Effector memory CD8-positive, alpha-beta T cell (primary cell): Measurements from ENCODE around the gene STAT6.
"Not testable (repeated sequence)": the region's sequence is repeated elsewhere in the genome, so short reads cannot be mapped to it uniquely, and the experiment has no call there.

Experiments
- ATAC-seq: fragments of 150-1000 bp; cut with Tn5 transposase; replicated peaks from 2 replicates; pipeline ENCODE4 v1.10.0; 2021; ENCODE audit warnings: mild to moderate bottlenecking, moderate library complexity
- DNase-seq, 3 experiments: peaks; one replicate each; pipeline ENCODE4 v3.0.0; 2021
- H3K27ac Mint-ChIP-seq, 2 donors: one replicate each; pipeline ENCODE4 v1.8.0; 2022; ENCODE audit warnings: mild to moderate bottlenecking in 2 of 2, mixed read lengths in 2 of 2, moderate library complexity in 2 of 2
- H3K27me3 Mint-ChIP-seq, 2 donors: one replicate each; pipeline ENCODE4 v1.8.0; 2022; ENCODE audit warnings: mixed read lengths in 2 of 2
- H3K36me3 Mint-ChIP-seq: one replicate; pipeline ENCODE4 v1.8.0; 2022; ENCODE audit warnings: mild to moderate bottlenecking, moderate library complexity, mixed read lengths; ENCODE audit not compliant: insufficient read depth
- H3K4me1 Mint-ChIP-seq, 2 donors: one replicate each; pipeline ENCODE4 v1.8.0; 2022; ENCODE audit warnings: low read depth in 2 of 2, mixed read lengths in 2 of 2
- H3K4me3 Mint-ChIP-seq, 2 donors: one replicate each; pipeline ENCODE4 v1.8.0; 2022; ENCODE audit warnings: mild to moderate bottlenecking in 2 of 2, mixed read lengths in 2 of 2, moderate library complexity in 2 of 2
- H3K9me3 Mint-ChIP-seq, 2 donors: one replicate each; pipeline ENCODE4 v1.8.0; 2022; ENCODE audit warnings: mixed read lengths in 2 of 2

STAT6 gene

DNA sequence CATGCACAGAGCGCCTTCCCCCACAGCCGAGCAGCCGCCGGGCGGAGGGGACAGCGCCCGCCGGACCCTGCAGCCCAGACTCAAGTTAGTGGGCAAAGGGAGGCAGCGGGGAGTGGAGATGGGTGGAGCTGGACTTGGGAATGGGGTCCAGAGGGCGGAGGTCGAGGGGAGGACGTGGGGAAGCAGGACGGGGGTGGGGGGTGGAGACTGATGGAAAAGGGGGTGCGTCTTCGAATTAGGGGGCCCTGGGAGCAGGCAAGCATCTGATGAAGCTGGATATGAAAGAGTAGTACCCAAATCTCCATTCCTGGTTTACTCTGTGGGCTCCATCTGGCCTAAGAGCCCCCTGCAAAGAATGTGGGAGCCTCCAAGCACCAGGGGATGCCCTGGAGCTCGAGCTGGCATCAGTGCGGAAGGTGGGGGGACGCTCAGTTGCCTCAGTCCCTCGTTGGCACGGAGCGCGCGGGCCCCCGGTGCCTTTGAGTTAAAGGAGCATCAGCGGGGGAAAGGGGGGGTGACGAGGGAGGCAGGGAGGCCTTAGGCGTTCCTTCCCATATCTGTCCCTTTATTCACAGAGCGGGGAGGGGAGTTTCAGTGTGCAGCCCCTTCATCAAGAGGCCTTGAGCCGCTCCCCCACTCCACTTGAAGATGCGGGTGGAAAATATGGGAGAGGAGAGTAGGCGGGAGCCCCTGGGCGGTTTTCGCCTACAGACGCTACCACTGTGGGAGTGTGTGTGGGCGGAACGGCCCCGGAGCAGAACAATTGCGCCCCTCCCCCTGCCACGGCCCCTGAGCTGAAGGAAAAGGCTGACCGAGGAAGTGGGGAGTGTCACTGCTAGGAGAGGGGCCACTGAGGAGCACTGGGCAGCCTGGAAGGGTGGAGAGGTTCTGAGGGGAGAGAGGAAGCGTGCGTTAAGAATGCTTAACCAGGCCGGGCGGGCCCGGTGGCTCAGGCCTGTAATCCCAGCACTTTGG, 21.6 kb downstream of the STAT6 start:
- Mint-ChIP-seq H3K27ac (peak overlapping the region; percentile 54 to 86), H3K36me3 (peaks cover 19% of the 10 kb centered on the region), H3K9me3 (no peaks in the 10 kb centered on the region), H3K4me3 (peak overlapping the region; percentile 93 to 95), H3K27me3 (no peaks in the 10 kb centered on the region), H3K4me1 (peaks cover 43 to 51% of the 10 kb centered on the region in 2 donors)
- DNase-seq (peak in 1 of 3 experiments; percentile 15), ATAC-seq (no peak)

DNA sequence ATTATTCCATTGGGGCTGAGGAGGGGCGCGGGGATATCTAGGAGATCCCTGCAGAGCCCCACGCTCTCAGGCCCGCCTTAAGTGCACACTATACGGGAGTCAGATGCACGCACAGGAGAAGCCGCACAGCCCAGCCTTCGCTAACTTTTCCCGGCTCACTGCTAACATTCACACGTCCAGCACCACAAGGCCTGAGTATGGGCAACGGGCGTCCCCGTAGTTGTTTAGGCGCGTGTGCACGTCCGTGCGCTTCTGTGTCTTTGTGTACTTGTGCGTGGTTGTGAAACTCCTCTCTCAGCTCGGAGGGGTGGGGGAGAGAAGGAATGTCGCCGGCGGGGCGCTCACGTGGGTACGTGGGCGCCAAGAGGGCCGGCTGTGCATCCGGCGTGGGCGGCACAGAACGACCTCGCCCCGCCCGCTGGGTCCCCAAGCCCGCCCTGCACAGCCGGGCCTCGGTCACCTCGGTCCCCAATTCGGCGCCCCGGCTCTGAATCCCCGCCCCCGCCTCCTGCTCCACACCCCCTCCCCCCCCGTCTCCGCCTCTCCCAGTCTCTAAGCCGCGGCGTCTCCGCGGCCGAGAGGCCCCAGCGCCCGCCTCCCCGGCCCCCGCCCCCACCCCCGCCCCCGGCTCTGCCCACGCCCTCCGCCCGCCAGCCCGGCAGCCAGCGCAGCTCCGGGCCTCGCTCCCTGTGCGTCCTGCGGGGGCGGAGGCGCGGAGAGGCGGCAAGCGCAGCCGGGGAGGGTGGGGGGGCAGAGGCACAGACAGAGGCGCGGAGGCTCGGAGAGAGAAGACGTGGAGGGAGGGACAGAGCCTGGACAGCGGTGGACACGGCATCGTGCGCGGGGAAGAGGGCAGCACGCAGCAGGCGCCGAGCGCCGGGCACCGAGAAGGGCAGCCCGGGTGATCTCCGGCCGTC, 22.6 kb downstream of the STAT6 start, which contains the start of gene NAB2:
NAB2 (plus strand) TSS at position 761 of the 917 bp plus-strand sequence. CDS start 158 bp downstream, outside the sequence.
- Mint-ChIP-seq H3K9me3 (no peaks in the 10 kb centered on the region), H3K27me3 (no peaks in the 10 kb centered on the region), H3K27ac (peak within 1 kb of the TSS; percentile 96), H3K4me3 (peak within 1 kb of the TSS; percentile 93 to 95), H3K36me3 (peaks cover 19% of the 10 kb centered on the region), H3K4me1 (peaks cover 39 to 49% of the 10 kb centered on the region in 2 donors)
- ATAC-seq (peak; percentile 73), DNase-seq (peak; percentile 80 to 88 (median 86))

DNA sequence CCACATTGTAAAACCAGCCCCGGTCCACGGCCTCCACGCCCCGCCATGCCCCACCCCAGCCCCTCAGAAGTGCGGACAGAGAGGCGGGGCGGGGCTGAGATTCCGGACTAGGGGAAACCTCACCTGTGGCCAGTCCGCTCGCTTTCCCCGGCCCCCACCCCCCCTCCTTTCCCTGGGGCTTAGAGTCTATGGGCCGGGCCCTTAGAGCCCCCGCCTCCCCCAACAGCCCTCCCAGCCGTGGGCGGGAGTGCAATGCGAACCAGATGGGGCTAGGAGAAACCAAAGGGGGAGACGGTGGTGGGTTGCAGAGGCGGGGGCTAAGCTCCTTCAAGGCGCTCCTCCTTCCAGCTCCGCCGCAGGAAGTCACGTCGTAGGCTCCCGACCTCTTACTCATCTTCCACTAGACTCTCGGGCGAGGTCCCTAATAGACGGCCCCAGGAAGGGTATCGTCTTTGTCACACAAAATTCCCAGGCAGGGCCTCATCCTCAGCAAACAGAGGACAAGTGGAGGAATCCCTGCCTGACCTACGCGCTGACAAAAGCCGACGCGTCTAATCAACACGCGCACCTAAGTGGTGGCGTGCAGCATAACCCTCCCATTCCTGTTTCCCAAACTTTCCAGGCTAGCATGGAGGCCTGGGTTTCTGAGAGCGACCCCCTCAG, 23.3 kb downstream of the STAT6 start:
- ATAC-seq (peak; percentile 45), DNase-seq (peak; percentile 49 to 64 (median 61))
- H3K27ac Mint-ChIP-seq, result peak overlapping the region; percentile 96

DNA sequence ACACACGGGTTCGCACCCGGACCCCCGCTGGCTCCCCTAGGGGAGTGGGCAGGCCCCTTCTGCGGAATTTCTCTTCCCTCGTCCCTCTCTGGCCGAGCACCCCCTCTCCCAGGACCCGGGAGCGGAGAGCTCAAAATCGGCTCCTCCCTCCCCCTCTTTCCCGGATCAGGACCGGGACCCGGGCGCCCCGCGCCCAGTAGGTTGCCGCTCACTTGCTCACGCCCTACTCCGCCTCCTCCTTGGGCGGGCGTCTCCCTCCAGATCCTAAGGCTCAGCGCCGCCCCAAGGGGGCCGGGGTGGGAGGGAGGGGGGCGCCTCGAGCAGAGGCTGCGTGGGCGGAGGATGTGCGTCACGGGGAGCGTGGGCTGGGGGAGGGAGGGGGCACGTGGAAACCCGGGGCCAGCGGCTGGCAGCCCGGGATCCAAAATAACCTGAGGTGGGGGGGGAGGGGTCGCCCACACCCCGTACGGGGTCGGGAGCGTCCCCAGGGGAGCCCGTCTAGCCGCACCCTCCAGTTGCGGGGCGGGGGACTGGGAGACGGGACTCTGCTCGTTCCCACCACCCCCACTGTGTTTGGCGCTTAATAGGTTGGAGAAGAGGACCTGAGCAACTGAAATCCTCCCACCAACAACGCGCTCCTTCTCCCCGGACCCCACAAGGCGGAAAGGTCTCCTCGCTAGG, 24.0 kb downstream of the STAT6 start:
- H3K4me1 Mint-ChIP-seq, result peaks cover 32 to 40% of the 10 kb centered on the region in 2 donors
- peak overlapping the region; percentile 96 for H3K27ac Mint-ChIP-seq
- no peaks in the 10 kb centered on the region for H3K9me3 Mint-ChIP-seq
- DNase-seq (peak; percentile 70 to 77 (median 74)), ATAC-seq (peak; percentile 56)
- H3K4me3 Mint-ChIP-seq, result peak overlapping the region; percentile 93 to 95
- peaks cover 14% of the 10 kb centered on the region for H3K36me3 Mint-ChIP-seq
- no peaks in the 10 kb centered on the region for H3K27me3 Mint-ChIP-seq

More for the DNA sequence above, 23.3 kb downstream of the STAT6 start:
- Mint-ChIP-seq H3K4me3 (peak overlapping the region; percentile 93 to 95), H3K27me3 (no peaks in the 10 kb centered on the region), H3K4me1 (peaks cover 35 to 44% of the 10 kb centered on the region in 2 donors), H3K9me3 (no peaks in the 10 kb centered on the region), H3K36me3 (peaks cover 14% of the 10 kb centered on the region)

DNA sequence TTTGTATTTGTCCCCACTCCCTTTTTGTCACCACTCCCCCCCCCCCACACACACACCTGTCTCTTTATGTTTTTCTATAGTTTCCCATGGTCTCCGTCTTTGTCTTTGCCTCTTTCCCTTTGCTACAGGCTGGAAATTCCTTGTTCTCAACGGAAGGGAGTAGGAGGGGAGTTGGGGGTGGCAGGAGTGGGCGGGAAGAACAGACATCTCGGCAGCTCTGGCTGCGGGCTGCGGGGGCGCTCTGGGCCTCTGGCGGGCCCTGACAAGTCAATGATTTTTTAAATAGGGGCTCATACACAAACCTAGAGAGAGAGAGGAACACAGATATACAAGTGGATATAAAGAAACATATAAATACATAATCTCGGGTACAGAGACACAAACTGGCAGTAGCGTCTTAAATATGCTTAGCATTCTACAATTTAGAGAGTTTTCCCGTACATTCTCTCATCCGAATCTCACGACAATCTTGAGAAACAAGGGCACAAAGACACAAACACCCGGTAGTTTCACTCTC, 24.6 kb downstream of the STAT6 start:
- Mint-ChIP-seq H3K4me3 (peak overlapping the region; percentile 93 to 95), H3K27ac (peak overlapping the region; percentile 96), H3K9me3 (no peaks in the 10 kb centered on the region), H3K27me3 (no peaks in the 10 kb centered on the region), H3K4me1 (peaks cover 32 to 37% of the 10 kb centered on the region in 2 donors), H3K36me3 (peaks cover 14% of the 10 kb centered on the region)
- peak; percentile 7 for ATAC-seq
- DNase-seq, result peak in 1 of 3 experiments; percentile 31

DNA sequence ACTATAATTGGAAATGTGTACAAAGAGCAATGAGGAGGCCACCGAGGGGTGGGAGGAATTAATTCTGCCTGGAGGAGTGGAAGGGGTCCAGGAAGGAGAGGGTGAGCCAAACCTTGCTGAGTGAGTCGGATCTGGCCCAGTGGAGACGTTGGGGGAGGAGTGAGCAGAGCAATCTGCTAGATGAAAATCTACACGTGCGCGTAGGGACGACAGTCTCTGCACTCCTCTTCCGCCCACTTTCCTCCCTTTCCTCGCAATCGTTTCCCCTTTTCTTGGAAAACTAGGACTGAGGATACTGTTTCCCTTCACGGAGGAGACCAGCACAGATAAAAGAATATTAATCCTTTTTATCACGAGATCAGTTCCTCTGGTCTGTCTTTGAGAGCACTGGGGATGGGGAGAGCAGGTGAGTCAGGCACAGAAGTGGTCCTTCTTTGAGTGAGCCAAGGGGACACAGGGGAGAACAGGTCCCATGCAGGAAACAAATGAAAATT, 25.1 kb downstream of the STAT6 start:
- H3K27me3 Mint-ChIP-seq, result no peaks in the 10 kb centered on the region
- H3K4me3 Mint-ChIP-seq, result peak overlapping the region; percentile 93 to 95
- H3K4me1 Mint-ChIP-seq, result peaks cover 32 to 34% of the 10 kb centered on the region in 2 donors
- H3K36me3 Mint-ChIP-seq, result peaks cover 14% of the 10 kb centered on the region
- peak overlapping the region; percentile 96 for H3K27ac Mint-ChIP-seq
- H3K9me3 Mint-ChIP-seq, result no peaks in the 10 kb centered on the region
- ATAC-seq, result no peak
- no peak for DNase-seq

DNA sequence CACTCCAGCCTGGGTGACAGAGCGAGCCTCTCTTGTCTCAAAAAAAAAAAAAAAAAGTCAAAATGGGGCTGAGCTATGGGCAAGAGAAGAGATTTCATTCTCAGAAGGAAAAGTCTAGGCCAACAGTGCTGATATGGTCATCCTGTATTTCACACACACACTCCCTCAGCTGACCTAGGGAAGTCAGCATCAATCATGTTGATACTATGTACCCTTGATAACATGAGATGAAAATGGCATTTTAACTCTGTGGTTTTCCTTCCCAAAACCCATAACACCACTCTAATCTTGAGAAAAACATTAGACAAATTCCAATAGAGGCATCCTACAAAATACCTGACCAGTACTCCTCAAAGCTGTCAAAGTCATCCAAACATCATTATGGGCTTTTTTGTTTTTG, 30.3 kb downstream of the STAT6 start:
- Mint-ChIP-seq H3K4me1 (peaks cover 10 to 15% of the 10 kb centered on the region in 2 donors), H3K27me3 (no peaks in the 10 kb centered on the region), H3K36me3 (peaks cover 13% of the 10 kb centered on the region), H3K9me3 (no peaks in the 10 kb centered on the region), H3K27ac (no peak overlapping the region), H3K4me3 (no peak overlapping the region)
- no peak for ATAC-seq
- no peak for DNase-seq

DNA sequence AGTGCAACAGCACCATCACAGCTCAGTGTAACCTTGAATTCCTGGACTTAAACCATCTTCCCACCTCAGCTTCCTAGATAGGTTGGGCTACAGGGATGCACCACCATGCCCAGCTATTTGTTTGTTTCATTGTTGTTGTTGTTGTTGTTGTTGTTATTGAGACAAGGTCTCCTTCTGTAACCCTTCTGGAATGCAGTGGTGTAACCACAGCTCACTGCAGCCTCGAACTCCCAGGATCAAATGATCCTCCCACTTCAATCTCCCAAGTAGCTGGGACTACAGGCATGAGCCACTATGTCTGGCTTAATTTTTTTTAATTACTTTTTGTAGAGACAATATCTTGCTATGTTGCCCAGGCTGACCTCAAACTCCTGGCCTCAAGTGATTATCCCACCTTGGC, 31.3 kb downstream of the STAT6 start:
- Mint-ChIP-seq H3K36me3 (peaks cover 13% of the 10 kb centered on the region), H3K9me3 (no peaks in the 10 kb centered on the region), H3K4me3 (no peak overlapping the region), H3K27ac (peak overlapping the region in 1 of 2 donors; percentile 97), H3K27me3 (no peaks in the 10 kb centered on the region), H3K4me1 (peaks cover 7 to 10% of the 10 kb centered on the region in 2 donors)
- no peak for ATAC-seq
- no peak for DNase-seq

DNA sequence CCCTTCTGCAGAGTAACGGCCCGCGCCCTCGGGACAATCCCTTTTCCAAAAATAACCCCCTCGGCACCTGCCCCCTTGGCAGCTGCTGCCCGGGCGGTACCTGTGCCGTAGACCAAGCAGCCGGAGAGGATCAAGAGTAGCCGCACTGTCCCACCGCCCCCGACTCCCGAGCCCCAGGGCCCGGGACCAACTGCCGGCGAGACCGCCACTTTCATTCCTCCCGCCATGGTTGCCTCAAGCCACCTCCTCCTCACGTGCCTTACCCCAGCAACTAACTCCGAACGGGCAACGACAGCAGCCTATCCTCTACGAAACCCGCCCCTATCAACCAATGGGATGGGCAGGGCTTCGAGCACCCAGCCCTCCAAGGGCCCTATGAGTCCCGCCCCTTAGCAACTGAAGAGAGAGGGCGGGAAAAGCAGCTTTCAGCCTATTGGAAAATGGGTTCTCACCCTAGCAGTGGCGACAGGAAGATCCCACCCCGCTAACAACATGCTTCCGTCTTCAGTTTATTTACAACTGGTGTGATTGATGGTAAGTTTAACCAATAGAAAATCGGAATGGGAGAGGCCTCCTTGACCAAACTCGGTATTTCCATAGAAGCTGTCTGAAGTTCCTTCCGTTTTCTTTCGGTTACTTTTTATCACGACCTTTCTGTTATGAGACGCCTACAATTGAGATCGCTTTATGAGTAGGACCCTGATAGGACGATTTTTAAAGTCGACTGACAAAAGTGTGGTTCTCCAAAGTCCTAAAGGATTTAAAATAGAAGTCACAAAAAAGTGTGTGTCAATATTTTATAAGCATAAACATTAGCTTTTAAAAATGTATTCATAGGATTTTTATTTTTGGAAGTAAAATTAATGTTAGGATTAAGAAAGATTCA, 32.4 kb downstream of the STAT6 start, which contains the start of gene NEMP1:
NEMP1 (minus strand) TSS at position 273 of the 886 bp plus-strand sequence; CDS start at position 227, 46 bp downstream.
- H3K4me3 Mint-ChIP-seq, result peak within 1 kb of the TSS; percentile 100
- DNase-seq (peak; percentile 92 to 95 (median 92)), ATAC-seq (peak; percentile 94)
- H3K27me3 Mint-ChIP-seq, result no peaks in the 10 kb centered on the region
- no peaks in the 10 kb centered on the region for H3K9me3 Mint-ChIP-seq
- peak within 1 kb of the TSS; percentile 97 to 99 for H3K27ac Mint-ChIP-seq
- H3K36me3 Mint-ChIP-seq, result peaks cover 13% of the 10 kb centered on the region
- H3K4me1 Mint-ChIP-seq, result peaks cover 7 to 10% of the 10 kb centered on the region in 2 donors

DNA sequence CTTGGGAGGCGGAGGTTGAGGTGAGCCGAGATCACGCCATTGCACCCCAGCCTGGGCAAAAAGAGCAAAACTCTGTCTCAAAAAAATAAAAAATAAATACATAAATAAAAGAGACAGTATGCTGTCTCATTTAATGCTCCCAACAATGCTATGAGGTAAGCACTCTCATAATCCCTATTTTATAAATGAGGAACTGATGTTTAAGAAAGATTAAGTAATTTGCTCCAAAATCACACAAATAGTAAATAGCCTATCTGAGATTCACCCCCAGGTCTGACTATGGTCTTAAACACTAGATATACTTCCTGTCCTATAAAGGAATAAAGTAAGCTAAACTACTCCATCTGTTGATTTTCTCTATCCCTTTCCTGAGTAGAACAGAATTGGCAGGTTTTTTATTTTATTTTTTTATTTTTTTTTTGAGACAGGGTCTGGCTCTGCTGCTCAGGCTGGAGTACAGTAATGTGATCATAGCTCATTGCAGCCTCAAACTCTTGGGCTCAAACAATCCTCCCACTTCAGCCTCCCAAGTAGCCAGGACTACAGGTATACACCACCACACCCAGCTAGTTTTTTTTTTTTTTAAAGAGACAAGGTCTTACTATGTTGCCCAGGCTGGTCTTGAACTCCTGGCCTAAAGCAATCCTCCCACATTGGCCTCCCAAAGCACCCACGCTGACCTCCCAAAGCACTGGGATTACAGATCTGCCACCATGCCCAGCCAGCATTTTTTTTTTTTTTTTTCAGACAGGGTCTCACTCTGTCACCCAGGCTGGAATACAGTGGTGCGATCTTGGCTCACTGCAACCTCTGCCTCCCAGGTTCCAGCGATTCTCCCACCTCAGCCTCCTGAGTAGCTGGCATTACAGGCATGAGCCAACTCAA, 37.4 kb downstream of the STAT6 start:
- H3K36me3 Mint-ChIP-seq, result peaks cover 24% of the 10 kb centered on the region
- not testable (repeated sequence) for H3K9me3 Mint-ChIP-seq, ATAC-seq, H3K27me3 Mint-ChIP-seq, DNase-seq, H3K4me3 Mint-ChIP-seq
- H3K4me1 Mint-ChIP-seq, result peaks cover 11 to 17% of the 10 kb centered on the region in 2 donors
- peak overlapping the region in 1 of 2 donors; percentile 8 for H3K27ac Mint-ChIP-seq
